GM06990 (cell line): ENCODE measurements around the gene EYA4.

ENCODE experiments used
- DNase-seq: peaks from one replicate; pipeline ENCODE4 v3.0.0-alpha.2; 2011; ENCODE audit not compliant: insufficient read length; ENCODE audit errors: extremely low read depth
- H3K27me3 ChIP-seq: replicated peaks from 2 replicates; pipeline ENCODE4 v1.6.0; 2011; ENCODE audit warnings: low read length; ENCODE audit not compliant: control insufficient read depth, insufficient read depth
- H3K36me3 ChIP-seq: 2 replicates; pipeline ENCODE4 v1.5.1; 2011; ENCODE audit warnings: low read length; ENCODE audit not compliant: control insufficient read depth, insufficient read depth
- H3K4me3 ChIP-seq: replicated peaks from 2 replicates; pipeline ENCODE4 v1.5.1; 2011; ENCODE audit warnings: low read depth, mild to moderate bottlenecking, control low read depth, low read length
- CTCF ChIP-seq: IDR thresholded peaks from 2 replicates; pipeline ENCODE4 v1.5.1; 2011; ENCODE audit warnings: low read length, control low read depth, mild to moderate bottlenecking, inconsistent platforms; ENCODE audit not compliant: insufficient read depth, poor library complexity, severe bottlenecking

The EYA4 gene

DNA sequence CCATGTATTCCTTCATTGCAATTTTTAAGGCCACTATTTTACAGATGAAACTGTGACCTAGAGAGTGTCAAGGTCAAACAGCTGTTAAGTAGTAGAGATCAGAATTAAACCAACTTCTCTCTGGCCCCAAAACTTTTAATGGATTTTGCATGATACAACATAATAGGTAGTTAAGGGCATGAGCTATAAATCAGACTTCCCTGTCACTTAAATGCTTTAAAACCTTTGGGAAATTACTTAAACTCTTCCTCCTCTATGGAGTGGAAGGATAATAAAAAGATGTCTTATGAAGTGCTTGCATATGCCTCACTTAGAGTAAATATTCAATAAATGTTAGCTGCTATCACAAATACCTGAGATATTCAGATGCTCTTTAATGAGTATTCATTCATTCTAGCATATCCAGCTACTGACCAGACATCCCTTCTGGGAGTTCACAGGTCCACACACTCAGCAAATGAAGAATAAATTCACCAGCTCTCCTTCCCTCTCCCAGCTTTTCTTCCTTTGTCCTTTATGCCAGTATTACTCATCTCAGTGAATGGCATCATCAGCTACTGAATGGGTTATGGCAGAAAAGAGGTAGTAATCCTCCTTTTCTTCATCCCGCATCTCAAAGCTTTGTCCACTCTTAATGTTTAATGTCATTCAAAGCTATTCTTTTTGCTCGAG lies 36.2 kb downstream of the EYA4 start:
- TF ChIP-seq CTCF, result no peak
- H3K27me3 ChIP-seq, result no peaks in the 10 kb centered on the region; the same call in 1 of the 2 replicates
- no peak for DNase-seq
- no peaks in the 10 kb centered on the region for H3K36me3 ChIP-seq
- H3K4me3 ChIP-seq, result no peak overlapping the region

GRCh38 chr6:133277900-133278545 lies 36.9 kb downstream of the EYA4 start:
- Histone ChIP-seq H3K36me3 (no peaks in the 10 kb centered on the region), H3K27me3 (no peaks in the 10 kb centered on the region; the same call in 1 of the 2 replicates), H3K4me3 (no peak overlapping the region)
- no peak for DNase-seq
- TF ChIP-seq CTCF, result no peak

DNA sequence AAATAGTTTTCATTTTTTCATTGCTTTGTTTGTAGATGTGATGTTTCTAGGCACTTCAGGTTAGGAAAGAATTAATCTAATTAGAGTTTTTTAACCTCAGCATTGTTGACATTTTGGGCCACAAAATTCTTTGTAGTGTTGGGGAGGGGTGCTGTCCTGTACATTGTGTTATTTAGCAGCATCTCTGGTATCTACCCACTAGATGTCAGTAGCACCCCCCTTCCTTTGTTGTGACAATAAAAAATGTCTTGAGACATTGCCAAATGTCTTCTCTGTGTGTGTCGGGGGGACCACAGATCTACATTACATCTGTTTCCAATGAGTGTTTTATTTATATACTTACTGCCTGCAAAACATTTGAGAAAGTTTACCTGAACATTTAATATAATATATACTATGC lies 45.6 kb downstream of the EYA4 start:
- no peak for DNase-seq
- peak; percentile 40 for TF ChIP-seq CTCF
- Histone ChIP-seq H3K27me3 (no peaks in the 10 kb centered on the region), H3K36me3 (no peaks in the 10 kb centered on the region), H3K4me3 (no peak overlapping the region)

DNA sequence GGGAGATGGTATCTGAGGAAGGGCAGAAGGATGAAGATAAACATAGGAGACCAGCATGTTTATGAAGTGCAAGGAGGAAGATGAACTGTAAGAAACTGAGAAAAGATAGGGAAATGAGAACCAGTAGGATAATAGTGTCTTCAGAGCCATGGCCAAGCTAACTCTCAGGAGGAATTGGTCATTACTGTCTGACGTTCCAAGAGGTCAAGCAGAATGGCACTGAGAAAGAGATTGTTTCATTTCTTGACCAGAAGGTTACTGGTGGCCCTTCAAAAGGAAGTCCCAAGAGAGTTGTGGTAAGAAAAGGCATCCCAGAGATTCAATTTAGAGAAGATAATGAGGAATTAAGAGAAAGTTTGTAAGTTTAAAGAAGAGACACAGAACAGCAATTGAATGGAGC lies 47.5 kb downstream of the EYA4 start:
- TF ChIP-seq CTCF, result no peak
- H3K27me3 ChIP-seq, result no peaks in the 10 kb centered on the region
- H3K4me3 ChIP-seq, result no peak overlapping the region
- no peak for DNase-seq
- no peaks in the 10 kb centered on the region for H3K36me3 ChIP-seq

- no peak for DNase-seq
- no peak overlapping the region for H3K4me3 ChIP-seq
- no peak for TF ChIP-seq CTCF
- H3K27me3 ChIP-seq, result no peaks in the 10 kb centered on the region
- no peaks in the 10 kb centered on the region for H3K36me3 ChIP-seq
Observed at GRCh38 chr6:133289733-133290306, 48.7 kb downstream of the EYA4 start.
